Renal pelvis (tissue), 12 donors: ENCODE measurements around the gene MED10. TPM values are rescaled to one million over a fixed set of nuclear protein-coding genes. Genes with fewer than 3 reads are reported as not detected.

ENCODE experiments used
- DNase-seq: peaks from one replicate; pipeline ENCODE4 v3.0.0-alpha.2; 2013
- long read RNA-seq, 16 experiments: transcript quantifications; one replicate each; lab custom pipeline, GENCODE V29; 2026
- polyA plus RNA-seq, 3 donors: library from polyadenylated mRNA; unstranded; fragments of 120-200 nt; gene quantifications; one replicate each; pipeline ENCODE4 v1.2.1, GENCODE V29; 2013; ENCODE audit not compliant: insufficient read length in 3 of 3

MED10 gene, protein sequence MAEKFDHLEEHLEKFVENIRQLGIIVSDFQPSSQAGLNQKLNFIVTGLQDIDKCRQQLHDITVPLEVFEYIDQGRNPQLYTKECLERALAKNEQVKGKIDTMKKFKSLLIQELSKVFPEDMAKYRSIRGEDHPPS
- polyA plus RNA-seq, result 10 to 100 TPM; 35.2 to 37.8 (median 37.5) TPM
- long read RNA-seq, donor 1, transcript MED10-201 (4 exons, 1,141 nt), result major isoform, 35 of 43 reads
- long read RNA-seq, donor 1, partial matches to known transcripts, result 5 of 43 reads
- long read RNA-seq, donor 1, other reads (novel, unspliced or antisense), result 0 of 43 reads
- long read RNA-seq, donor 2, transcript MED10-201 (4 exons, 1,141 nt), result major isoform, 43 of 46 reads
- long read RNA-seq, donor 2, partial matches to known transcripts, result 0 of 46 reads
- long read RNA-seq, donor 2, other reads (novel, unspliced or antisense), result 0 of 46 reads
- long read RNA-seq, donor 3, transcript MED10-201 (4 exons, 1,141 nt), result major isoform, 36 of 40 reads
- long read RNA-seq, donor 3, partial matches to known transcripts, result 0 of 40 reads
- long read RNA-seq, donor 3, other reads (novel, unspliced or antisense), result 0 of 40 reads
- long read RNA-seq, donor 4, transcript MED10-201 (4 exons, 1,141 nt), result major isoform, 54 of 57 reads
- long read RNA-seq, donor 4, partial matches to known transcripts, result 0 of 57 reads
- long read RNA-seq, donor 4, other reads (novel, unspliced or antisense), result 0 of 57 reads
- long read RNA-seq, donor 5, transcript MED10-201 (4 exons, 1,141 nt), result major isoform, 15 of 16 reads
- long read RNA-seq, donor 5, partial matches to known transcripts, result 0 of 16 reads
- long read RNA-seq, donor 5, other reads (novel, unspliced or antisense), result 0 of 16 reads
- long read RNA-seq, donor 6, transcript MED10-201 (4 exons, 1,141 nt), result major isoform, 27 of 41 reads
- long read RNA-seq, donor 6, partial matches to known transcripts, result 11 of 41 reads
- long read RNA-seq, donor 6, other reads (novel, unspliced or antisense), result 0 of 41 reads
- long read RNA-seq, donor 7, transcript MED10-201 (4 exons, 1,141 nt), result major isoform, 36 of 43 reads
- long read RNA-seq, donor 7, partial matches to known transcripts, result 5 of 43 reads
- long read RNA-seq, donor 7, other reads (novel, unspliced or antisense), result 0 of 43 reads
- long read RNA-seq, donor 8, transcript MED10-201 (4 exons, 1,141 nt), result major isoform, 22 of 29 reads
- long read RNA-seq, donor 8, partial matches to known transcripts, result 5 of 29 reads
- long read RNA-seq, donor 8, other reads (novel, unspliced or antisense), result 0 of 29 reads
- long read RNA-seq, donor 9, transcript MED10-201 (4 exons, 1,141 nt), result major isoform, 46 of 47 reads
- long read RNA-seq, donor 9, partial matches to known transcripts, result 0 of 47 reads
- long read RNA-seq, donor 9, other reads (novel, unspliced or antisense), result 0 of 47 reads
- long read RNA-seq, donor 10, transcript MED10-201 (4 exons, 1,141 nt), result major isoform, 32 of 40 reads
- long read RNA-seq, donor 10, transcript MED10-203 (2 exons, 648 nt), result minor isoform, 6 of 40 reads
- long read RNA-seq, donor 10, partial matches to known transcripts, result 0 of 40 reads
- long read RNA-seq, donor 10, other reads (novel, unspliced or antisense), result 0 of 40 reads
- long read RNA-seq, donor 11, transcript MED10-201 (4 exons, 1,141 nt), result major isoform, 20 of 27 reads
- long read RNA-seq, donor 11, transcript MED10-203 (2 exons, 648 nt), result minor isoform, 5 of 27 reads
- long read RNA-seq, donor 11, partial matches to known transcripts, result 0 of 27 reads
- long read RNA-seq, donor 11, other reads (novel, unspliced or antisense), result 0 of 27 reads
- long read RNA-seq, donor 12, transcript MED10-201 (4 exons, 1,141 nt), result major isoform, 43 of 71 reads
- long read RNA-seq, donor 12, transcript MED10-203 (2 exons, 648 nt), result minor isoform, 6 of 71 reads
- long read RNA-seq, donor 12, partial matches to known transcripts, result 19 of 71 reads
- long read RNA-seq, donor 12, other reads (novel, unspliced or antisense), result 0 of 71 reads
- long read RNA-seq, donor 13, transcript MED10-203 (2 exons, 648 nt), result minor isoform, 5 of 36 reads
- long read RNA-seq, donor 13, transcript MED10-201 (4 exons, 1,141 nt), result major isoform, 21 of 36 reads
- long read RNA-seq, donor 13, partial matches to known transcripts, result 10 of 36 reads
- long read RNA-seq, donor 13, other reads (novel, unspliced or antisense), result 0 of 36 reads
- long read RNA-seq, donor 14, transcript MED10-203 (2 exons, 648 nt), result minor isoform, 6 of 62 reads
- long read RNA-seq, donor 14, transcript MED10-201 (4 exons, 1,141 nt), result major isoform, 34 of 62 reads
- long read RNA-seq, donor 14, partial matches to known transcripts, result 21 of 62 reads
- long read RNA-seq, donor 14, other reads (novel, unspliced or antisense), result 0 of 62 reads
- long read RNA-seq, donor 15, transcript MED10-201 (4 exons, 1,141 nt), result major isoform, 52 of 59 reads
- long read RNA-seq, donor 15, transcript MED10-203 (2 exons, 648 nt), result minor isoform, 5 of 59 reads
- long read RNA-seq, donor 15, partial matches to known transcripts, result 0 of 59 reads
- long read RNA-seq, donor 15, other reads (novel, unspliced or antisense), result 0 of 59 reads
- long read RNA-seq, donor 16, transcript MED10-201 (4 exons, 1,141 nt), result major isoform, 37 of 40 reads
- long read RNA-seq, donor 16, partial matches to known transcripts, result 0 of 40 reads
- long read RNA-seq, donor 16, other reads (novel, unspliced or antisense), result 0 of 40 reads

DNA sequence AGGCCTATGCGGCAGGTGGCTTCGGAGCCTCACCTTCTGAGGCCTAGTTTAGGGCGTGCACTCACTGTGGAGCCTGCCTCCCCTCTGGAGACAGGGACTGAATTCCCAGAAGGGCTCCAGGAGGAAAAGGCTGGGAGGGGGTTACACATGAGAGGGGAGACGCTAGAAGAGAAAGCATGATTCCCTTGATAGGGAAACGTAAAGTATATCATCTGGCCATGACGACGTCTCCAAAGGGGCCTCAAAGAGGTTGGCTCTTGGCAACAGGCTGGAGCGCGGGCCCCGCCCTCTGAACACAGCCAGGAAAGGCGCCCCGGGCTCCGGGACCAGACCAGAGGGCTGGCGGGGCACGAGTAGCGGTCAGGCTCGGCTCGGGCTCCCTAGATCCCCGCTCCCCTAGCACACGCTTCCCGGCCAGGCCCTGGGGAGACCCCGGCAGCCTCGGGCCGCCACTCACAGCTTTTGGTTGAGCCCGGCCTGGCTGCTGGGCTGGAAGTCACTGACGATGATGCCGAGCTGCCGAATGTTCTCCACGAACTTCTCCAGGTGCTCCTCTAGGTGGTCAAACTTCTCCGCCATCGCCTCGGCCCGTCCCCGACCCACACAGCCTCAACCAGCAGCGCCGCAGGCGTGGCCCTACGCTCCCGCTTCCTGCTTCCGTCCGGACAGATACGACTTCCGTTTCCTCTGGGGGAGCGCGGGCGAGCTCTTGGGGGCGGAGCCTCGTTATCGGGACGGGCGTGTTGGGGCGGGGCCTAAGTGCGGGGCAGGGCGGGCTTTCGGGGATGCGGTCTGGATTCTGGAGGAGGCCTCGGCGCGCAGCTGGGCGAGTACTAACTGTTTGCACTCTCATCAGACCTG is at the start of gene MED10:
MED10 (minus strand) TSS at position 643 of the 861 bp plus-strand sequence; CDS start at position 579, 64 bp downstream.
- peak; percentile 92 for DNase-seq

DNA sequence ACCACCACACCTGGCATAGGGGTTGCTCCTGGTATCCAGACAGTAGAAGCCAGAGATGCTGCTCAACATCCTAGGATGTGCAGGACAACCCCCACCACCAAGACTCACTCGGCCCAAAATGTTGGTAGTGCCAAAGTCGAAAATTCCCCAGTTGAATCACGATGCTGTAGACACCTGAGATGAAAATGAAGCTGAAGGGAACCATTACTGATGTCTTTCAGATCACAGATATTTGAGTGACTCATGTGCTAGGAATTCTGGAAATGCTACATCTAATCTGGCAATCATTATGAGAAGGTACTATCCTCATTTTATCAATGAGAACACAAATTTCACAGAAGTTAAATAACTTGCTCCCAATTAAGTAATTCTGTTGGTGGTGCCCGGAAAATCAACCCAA is 49.3 kb upstream of the MED10 start:
- DNase-seq, result no peak

DNA sequence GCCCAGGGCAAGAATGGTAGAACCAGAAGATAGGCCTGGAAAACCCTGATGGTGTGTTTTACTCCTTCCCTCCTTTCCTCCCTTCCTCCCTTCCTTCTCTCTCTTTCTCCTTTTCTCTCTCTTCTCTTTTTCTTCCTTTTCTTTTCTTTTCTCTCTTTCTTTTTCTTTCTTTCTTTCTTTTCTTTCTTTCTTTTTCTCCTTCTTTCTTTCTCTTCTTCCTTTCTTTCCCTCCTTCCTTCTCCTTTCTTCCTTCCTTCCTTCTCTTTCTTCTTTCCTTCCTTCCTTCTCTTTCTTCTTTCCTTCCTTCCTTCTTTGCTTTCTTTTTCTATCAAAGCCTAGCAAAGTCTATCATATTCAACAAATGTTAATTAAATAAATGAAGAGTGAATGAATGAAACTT is 46.4 kb upstream of the MED10 start:
- DNase-seq, result no peak

DNA sequence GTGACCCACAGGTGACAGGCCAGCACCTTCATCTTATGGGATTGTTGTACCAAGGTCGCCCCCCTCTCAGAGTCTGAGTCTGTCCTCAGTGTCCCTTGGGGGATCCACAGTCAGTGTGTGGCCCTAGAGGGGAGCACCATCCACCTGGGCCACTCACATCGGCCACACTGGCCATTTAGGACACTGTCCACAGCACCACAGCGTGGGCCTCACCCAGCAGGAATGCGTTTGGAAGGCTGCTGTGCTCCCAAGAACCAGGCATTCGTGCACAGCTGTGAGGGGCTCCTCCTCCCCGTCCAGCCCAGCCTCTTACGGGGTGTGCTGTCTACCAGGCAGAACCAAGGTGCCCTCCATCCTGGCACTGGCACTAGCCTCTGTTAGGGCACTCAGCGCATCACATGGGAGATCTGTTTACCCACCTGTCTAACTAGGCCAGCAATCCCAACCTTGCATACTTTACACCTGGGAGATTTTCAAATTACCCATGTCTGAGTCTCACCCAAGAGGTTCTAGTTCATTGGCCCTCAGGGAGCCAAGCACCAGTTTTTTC is 45.8 kb upstream of the MED10 start:
- no peak for DNase-seq

DNA sequence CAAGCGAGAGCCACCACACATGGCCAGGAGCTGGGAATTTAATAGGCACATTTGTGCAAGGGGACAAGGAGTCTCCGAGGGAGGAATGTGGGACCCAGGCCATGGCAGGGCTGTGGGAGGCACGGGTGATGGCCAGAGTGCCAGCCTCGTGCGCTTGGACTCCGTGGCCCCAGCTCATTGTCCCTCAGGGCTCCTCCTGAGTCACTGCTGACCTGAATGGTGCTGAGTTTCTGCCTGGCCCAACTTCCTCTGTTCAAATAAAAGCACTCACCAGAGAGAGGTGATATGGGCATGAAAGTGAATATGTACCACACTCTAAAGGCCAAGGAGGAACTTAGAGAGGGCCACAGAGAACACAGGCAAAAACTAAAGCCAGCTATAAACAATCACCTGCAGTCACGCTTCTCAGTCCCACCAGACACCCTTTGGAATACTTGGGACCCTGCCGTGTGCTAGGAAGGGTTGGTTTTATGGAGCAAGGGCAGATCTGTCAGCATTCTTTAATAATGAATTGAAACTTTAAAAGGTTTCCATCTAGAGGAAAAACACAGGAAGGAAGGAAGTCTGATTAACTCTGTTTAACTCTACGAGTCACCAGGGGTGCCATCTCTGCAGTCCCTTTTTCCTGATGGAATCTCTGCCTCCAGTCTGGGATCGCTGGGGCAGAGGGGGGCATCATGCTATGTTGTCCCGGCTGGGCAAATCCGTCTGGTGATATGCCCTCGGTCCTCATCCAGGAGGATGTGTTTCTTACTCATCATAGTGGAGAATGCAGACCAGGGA is 45.2 kb upstream of the MED10 start:
- no peak for DNase-seq

DNA sequence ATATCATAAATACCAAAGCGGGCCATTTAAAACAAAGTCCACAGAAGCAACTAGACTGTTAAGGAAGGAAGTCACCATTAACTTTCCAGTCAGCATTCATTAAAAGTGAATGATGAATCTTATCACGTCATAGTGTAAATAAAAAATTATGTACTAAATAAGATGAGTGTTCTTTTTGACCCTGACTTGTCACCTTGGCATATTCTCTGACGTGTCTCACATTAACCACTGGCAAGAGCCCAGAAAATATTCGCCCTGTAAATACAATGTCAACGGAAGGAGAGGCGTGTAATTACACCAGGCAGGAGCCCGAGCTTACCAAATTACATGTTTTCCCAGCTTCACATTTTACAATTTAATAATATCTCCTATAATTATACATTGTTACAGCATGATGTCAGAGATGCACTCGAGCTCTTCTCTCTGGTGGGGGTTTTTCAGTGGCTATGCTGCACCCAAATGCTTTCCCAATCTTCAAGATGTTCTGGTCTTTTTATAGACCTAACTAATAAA is 41.0 kb upstream of the MED10 start:
- DNase-seq, result peak; percentile 2

DNA sequence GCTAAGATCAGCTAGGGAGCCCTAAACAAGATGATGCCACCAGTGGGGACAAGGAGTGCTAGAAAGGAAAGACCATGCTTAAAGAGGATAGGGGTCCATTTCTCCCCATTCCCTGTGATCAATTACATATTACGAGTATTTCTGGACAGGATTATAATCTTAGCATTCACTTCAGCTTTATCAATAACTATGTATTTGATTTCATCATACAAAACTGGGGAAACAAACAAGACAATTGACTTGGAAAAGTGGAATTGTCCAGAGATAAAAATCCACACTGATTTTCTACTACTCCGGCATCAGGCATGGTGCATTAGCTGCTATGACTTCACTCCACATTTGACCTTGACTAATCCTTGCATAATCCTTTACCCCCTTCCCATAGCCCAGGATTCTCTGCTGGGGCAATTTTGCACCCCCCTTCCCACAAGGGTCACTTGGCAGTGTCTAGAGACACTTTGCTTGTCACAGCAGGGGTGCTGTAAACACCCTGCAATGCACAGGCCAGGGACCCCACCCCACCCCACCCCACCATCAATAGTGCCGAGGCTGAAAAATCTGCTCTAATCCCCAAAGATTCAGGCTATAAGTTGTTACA is 40.4 kb upstream of the MED10 start:
- no peak for DNase-seq

DNA sequence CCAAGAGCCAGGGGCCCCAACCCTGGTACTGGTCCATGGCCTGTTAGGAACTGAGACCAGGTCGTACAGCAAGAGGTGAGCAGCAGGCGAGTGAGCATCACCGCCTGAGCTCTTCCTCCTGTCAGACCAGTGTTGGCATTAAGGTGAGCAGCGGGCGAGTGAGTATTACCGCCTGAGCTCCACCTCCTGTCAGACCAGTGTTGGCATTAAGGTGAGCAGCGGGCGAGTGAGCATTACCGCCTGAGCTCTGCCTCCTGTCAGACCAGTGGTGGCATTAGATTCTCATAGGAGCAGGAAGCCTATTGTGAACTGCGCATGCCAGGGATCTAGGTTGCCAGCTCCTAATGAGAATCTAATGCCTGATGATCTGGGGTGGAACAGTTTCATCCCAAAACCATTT is 39.3 kb upstream of the MED10 start:
- DNase-seq, result no peak

DNA sequence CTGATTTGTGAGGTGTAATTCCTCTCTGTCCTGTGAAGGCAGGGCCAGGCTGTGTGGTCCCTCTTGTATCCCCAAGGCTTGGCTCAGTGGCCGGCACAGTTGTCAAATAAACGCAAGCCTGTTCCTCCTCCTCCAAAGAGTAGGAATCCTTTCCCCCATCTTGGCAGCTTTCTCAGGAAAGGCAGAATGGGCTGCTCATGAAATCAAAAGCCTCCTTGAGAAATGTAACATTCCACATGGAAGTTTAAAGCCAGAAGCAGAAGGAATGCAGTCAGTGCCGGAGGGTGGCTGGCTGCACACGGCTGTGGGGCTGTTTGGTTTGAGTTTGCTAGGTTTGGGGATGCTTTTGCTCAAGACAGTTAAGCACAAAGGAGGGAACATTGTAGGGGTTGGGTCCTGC is 34.5 kb upstream of the MED10 start:
- no peak for DNase-seq

DNA sequence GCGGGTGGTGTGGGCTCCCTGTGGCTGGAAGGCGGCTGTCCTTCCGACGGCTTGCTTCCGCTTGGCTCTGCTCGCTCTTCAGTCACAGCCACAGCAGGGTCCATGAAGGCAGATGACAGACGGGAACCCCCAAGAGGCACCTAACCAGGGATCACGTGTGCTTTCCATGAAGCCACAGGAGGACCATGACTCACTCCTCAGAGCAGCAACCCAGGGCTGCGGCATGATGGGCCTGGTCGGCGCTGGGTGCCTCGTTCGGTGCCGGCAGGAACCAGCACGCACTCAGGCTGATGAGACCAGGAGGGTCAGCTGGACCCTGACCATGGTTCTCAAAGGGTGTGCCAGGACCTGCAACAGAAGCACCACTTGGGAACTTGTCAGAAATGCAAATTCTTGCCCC is 32.8 kb upstream of the MED10 start:
- DNase-seq, result no peak

DNA sequence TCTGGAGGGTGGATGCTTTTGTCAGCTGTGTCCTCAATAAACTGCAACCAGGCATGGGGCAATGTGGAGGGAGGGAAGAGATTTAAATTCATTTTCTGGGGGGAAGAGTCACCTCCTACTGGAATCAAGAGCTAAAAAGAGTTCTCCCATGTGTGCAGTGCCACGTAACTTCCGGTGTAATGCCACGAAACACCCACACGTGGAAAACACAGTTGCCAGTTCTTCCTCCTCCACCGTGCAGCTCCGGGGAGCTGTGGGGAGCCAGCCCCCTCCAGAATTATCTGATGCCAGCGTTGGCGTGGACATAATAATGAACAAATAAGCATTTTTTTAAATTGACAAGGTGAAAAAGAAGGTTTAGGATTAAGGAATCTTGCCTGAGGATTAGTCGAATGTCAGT is 32.1 kb upstream of the MED10 start:
- DNase-seq, result no peak

DNA sequence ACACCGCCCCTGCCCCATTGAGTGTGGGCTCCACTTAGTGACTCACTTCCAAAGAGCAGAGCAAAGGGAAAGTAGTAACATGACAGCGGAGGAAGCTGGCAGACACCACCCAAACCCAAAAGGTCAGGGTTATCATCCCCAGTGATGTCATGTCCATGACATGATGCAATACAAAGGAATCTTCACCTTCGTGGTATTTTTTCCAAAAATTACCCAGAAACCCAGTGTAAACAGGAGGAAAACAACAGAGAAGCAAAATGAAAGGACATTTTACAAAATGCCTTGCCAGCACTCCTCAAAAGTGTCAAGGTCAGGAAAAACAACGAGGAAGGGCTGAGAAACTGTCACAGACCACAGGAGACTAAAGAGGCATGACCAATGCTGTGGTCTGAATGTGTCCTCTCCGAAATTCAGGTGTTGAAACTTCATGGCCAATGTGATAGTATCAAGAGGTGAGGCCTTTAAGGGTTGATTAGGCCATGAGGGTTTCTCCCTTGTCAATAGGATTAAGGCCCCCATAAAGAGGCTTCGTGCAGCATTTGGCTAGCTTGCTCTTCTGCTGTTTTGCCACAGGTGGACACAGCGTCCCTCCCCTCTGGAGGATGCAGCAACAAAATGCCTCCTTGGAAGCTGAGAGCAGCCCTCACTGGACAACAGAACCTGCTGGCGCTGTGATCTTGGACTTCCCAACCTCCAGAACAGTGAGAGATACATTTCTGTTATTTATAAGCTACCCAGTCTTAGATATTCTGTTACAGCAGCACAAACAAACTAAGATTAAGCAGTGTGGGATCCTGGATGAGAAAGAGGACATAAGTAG is 30.5 kb upstream of the MED10 start:
- no peak for DNase-seq

DNA sequence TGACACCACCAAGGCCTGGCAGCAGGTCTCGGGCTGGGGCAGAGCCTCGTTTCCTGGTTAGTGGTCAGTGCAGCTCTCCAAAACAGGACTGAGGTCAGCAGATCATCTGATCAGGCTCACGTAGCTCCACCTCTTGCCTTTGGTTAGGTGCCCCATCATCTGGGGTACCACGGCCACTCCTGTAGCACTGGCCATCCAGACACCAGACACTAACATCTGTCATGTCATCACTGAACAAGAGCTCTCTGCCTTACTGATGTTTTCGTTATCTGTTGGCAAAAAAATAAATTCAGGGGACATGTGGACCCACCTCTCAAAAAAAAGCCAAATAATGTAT is 29.9 kb upstream of the MED10 start:
- DNase-seq, result no peak

DNA sequence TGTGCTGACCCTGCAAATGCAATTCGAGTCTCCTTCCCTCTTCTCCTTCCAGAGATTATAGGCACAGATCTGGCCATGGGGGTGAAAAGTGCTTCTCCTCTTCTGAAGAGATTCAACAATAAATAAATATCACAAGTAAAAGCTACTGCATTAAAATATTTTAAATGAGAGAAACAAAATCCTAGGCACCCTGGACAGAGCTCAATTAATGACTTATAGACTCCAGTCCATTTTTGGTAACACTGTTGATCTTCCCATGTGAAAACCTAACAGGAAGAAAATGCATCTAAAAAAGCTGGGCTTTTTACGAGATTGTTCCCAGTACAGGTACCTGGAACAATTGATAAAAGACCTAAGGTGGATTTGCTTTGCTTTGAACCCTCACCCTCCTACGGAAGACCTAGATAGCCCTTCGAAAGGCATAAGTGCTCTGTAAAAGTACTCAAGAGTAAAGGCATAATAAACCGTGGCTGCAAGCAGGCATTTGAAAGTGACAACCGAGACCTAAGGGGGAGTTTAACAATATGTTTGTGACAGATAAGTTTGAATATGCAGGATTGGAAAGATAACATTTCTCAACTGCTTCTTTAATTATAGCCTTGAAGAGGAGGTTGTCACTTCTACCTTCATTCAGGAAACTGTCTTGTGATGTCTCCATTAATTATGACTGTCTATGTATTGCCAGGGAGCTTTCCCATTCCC is 29.4 kb upstream of the MED10 start:
- no peak for DNase-seq

DNA sequence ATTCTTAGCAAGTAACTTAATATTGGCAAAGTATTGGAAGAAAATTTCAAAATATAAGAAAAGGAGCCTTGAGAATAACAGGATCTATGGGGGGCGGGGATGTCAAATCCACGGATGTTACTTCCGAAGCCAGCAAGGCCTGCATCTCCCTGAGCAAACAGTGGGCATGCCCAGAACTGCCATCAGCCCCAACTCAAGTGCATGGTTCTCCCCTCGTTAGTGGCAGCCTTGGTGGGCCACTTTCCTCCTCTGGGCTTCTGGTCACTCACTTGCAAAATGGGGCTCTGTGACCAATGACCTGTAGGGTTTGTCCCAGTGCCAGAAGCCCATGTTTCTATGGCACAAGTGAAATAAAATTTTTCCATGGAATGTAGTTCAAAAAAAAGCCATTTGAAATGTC is 27.2 kb upstream of the MED10 start:
- no peak for DNase-seq
